ENCODE measurements around the gene PRAF2.

The PRAF2 gene

GRCh38 chrX:49073601-49074575, at the start of gene PRAF2:
Gene PRAF2, minus strand, starts transcription at chrX:49074002. Its CDS starts 15 bp downstream, at chrX:49073987.
- peak; percentile 94 for DNase-seq (ENCODE audit: low spot score)

GRCh38 chrX:49122499-49122898, 48.7 kb upstream of the PRAF2 start:
- no peak for DNase-seq (ENCODE audit: low spot score)

- DNase-seq (ENCODE audit: low spot score), result no peak
Observed at GRCh38 chrX:49120091-49120490, 46.3 kb upstream of the PRAF2 start.

- no peak for DNase-seq (ENCODE audit: low spot score)
Observed at GRCh38 chrX:49117581-49117980, 43.8 kb upstream of the PRAF2 start.

- no peak for DNase-seq (ENCODE audit: low spot score)
Observed at GRCh38 chrX:49116716-49117115, 42.9 kb upstream of the PRAF2 start.

GRCh38 chrX:49116076-49116475, 42.3 kb upstream of the PRAF2 start:
- DNase-seq (ENCODE audit: low spot score), result no peak

- peak; percentile 84 for DNase-seq (ENCODE audit: low spot score)
Observed at GRCh38 chrX:49111791-49112190, 38.0 kb upstream of the PRAF2 start.

GRCh38 chrX:49110417-49110816, 36.6 kb upstream of the PRAF2 start:
- no peak for DNase-seq (ENCODE audit: low spot score)

- DNase-seq (ENCODE audit: low spot score), result no peak
Observed at GRCh38 chrX:49108641-49109040, 34.8 kb upstream of the PRAF2 start.

GRCh38 chrX:49106930-49107329, 33.1 kb upstream of the PRAF2 start:
- DNase-seq (ENCODE audit: low spot score), result peak; percentile 68

GRCh38 chrX:49106296-49106695, 32.5 kb upstream of the PRAF2 start:
- DNase-seq (ENCODE audit: low spot score), result no peak

GRCh38 chrX:49103637-49104036, 29.8 kb upstream of the PRAF2 start:
- DNase-seq (ENCODE audit: low spot score), result no peak

- no peak for DNase-seq (ENCODE audit: low spot score)
Observed at GRCh38 chrX:49102190-49102589, 28.4 kb upstream of the PRAF2 start.

GRCh38 chrX:49101629-49101984, 27.8 kb upstream of the PRAF2 start:
- DNase-seq (ENCODE audit: low spot score), result no peak

GRCh38 chrX:49100704-49101628, 27.2 kb upstream of the PRAF2 start:
- DNase-seq (ENCODE audit: low spot score), result peak; percentile 94

- DNase-seq (ENCODE audit: low spot score), result no peak
Observed at GRCh38 chrX:49096419-49096818, 22.6 kb upstream of the PRAF2 start.

- no peak for DNase-seq (ENCODE audit: low spot score)
Observed at GRCh38 chrX:49089553-49089952, 15.8 kb upstream of the PRAF2 start.

- no peak for DNase-seq (ENCODE audit: low spot score)
Observed at GRCh38 chrX:49082271-49082871, 8.6 kb upstream of the PRAF2 start.

- peak; percentile 73 for DNase-seq (ENCODE audit: low spot score)
Observed at GRCh38 chrX:49079489-49080428, 6.0 kb upstream of the PRAF2 start, which contains the start of gene WDR45. Gene WDR45, minus strand, starts transcription at chrX:49079887. Its CDS starts 1,792 bp downstream, at chrX:49078095.

GRCh38 chrX:49077941-49078340, 4.1 kb upstream of the PRAF2 start:
- no peak for DNase-seq (ENCODE audit: low spot score)

- no peak for DNase-seq (ENCODE audit: low spot score)
Observed at GRCh38 chrX:49075347-49075746, 1.5 kb upstream of the PRAF2 start.
